ENCODE results near the gene PPP1R12C.

Gene PPP1R12C

GRCh38 chr19:55041627-55042343, 75.7 kb downstream of the PPP1R12C start:
- DNase-seq: no peak

- no peak for DNase-seq
Measured at GRCh38 chr19:55041244-55041626, 76.2 kb downstream of the PPP1R12C start.
